ENCODE results near the gene SPECC1L. TPM values are rescaled to one million over a fixed set of nuclear protein-coding genes. Genes with fewer than 3 reads are reported as not detected.
"Not testable (repeated sequence)": the region's sequence is repeated elsewhere in the genome, so short reads cannot be mapped to it uniquely, and the experiment has no call there.

Gene SPECC1L
- total RNA-seq, 1 donor: 46.7 TPM

- peak; percentile 75 for DNase-seq (ENCODE audit: insufficient read length, low spot score, missing footprints)
- H3K4me3 ChIP-seq (ENCODE audit: insufficient read depth, low read length): no peak overlapping the region
- H3K4me1 ChIP-seq (ENCODE audit: insufficient read depth, low read length): peaks cover 10% of the 10 kb centered on the region
- no peaks in the 10 kb centered on the region for H3K27me3 ChIP-seq (ENCODE audit: insufficient read depth, low read length)
- peak overlapping the region; percentile 43 for H3K27ac ChIP-seq (ENCODE audit: low read depth, low read length)
- H3K4me2 ChIP-seq (ENCODE audit: insufficient read depth, low read length): no peak overlapping the region
- no peak for TF ChIP-seq CTCF (IDR thresholded peaks at IDR 0.05; ENCODE audit: extremely low read depth, low read depth, low read length)
- peaks cover 12% of the 10 kb centered on the region for H4K20me1 ChIP-seq (ENCODE audit: insufficient read depth, low read length)
- peaks cover 40% of the 10 kb centered on the region for H3K36me3 ChIP-seq (ENCODE audit: insufficient read depth, low read length)
- H3K79me2 ChIP-seq (ENCODE audit: insufficient read depth, low read length): peaks cover 85% of the 10 kb centered on the region
- no peaks in the 10 kb centered on the region for H3K9me3 ChIP-seq (ENCODE audit: low read depth, low read length)
- H2AFZ ChIP-seq (ENCODE audit: low read length): no peak overlapping the region
Measured at GRCh38 chr22:24305260-24305692, 34.6 kb downstream of the SPECC1L start.

GRCh38 chr22:24310969-24311368, 40.3 kb downstream of the SPECC1L start:
- no peak for TF ChIP-seq CTCF (IDR thresholded peaks at IDR 0.05; ENCODE audit: extremely low read depth, low read depth, low read length)
- H2AFZ ChIP-seq (ENCODE audit: low read length): no peak overlapping the region
- peaks cover 63% of the 10 kb centered on the region for H3K79me2 ChIP-seq (ENCODE audit: insufficient read depth, low read length)
- H3K4me1 ChIP-seq (ENCODE audit: insufficient read depth, low read length): no peaks in the 10 kb centered on the region
- no peak overlapping the region for H3K27ac ChIP-seq (ENCODE audit: low read depth, low read length)
- peaks cover 36% of the 10 kb centered on the region for H3K36me3 ChIP-seq (ENCODE audit: insufficient read depth, low read length)
- no peak overlapping the region for H3K4me3 ChIP-seq (ENCODE audit: insufficient read depth, low read length)
- H4K20me1 ChIP-seq (ENCODE audit: insufficient read depth, low read length): peaks cover 12% of the 10 kb centered on the region
- no peak for DNase-seq (ENCODE audit: insufficient read length, low spot score, missing footprints)
- H3K4me2 ChIP-seq (ENCODE audit: insufficient read depth, low read length): no peak overlapping the region
- H3K9me3 ChIP-seq (ENCODE audit: low read depth, low read length): no peaks in the 10 kb centered on the region
- H3K27me3 ChIP-seq (ENCODE audit: insufficient read depth, low read length): no peaks in the 10 kb centered on the region

GRCh38 chr22:24315367-24315966, 44.8 kb downstream of the SPECC1L start:
- H3K4me2 ChIP-seq (ENCODE audit: insufficient read depth, low read length): no peak overlapping the region
- H3K27me3 ChIP-seq (ENCODE audit: insufficient read depth, low read length): no peaks in the 10 kb centered on the region
- peaks cover 2% of the 10 kb centered on the region for H4K20me1 ChIP-seq (ENCODE audit: insufficient read depth, low read length)
- no peak overlapping the region for H3K4me3 ChIP-seq (ENCODE audit: insufficient read depth, low read length)
- H3K79me2 ChIP-seq (ENCODE audit: insufficient read depth, low read length): peaks cover 28% of the 10 kb centered on the region
- no peaks in the 10 kb centered on the region for H3K9me3 ChIP-seq (ENCODE audit: low read depth, low read length)
- no peak for DNase-seq (ENCODE audit: insufficient read length, low spot score, missing footprints)
- H3K4me1 ChIP-seq (ENCODE audit: insufficient read depth, low read length): peaks cover 13% of the 10 kb centered on the region
- no peak overlapping the region for H2AFZ ChIP-seq (ENCODE audit: low read length)
- TF ChIP-seq CTCF (IDR thresholded peaks at IDR 0.05; ENCODE audit: extremely low read depth, low read depth, low read length): no peak
- H3K27ac ChIP-seq (ENCODE audit: low read depth, low read length): no peak overlapping the region
- peaks cover 40% of the 10 kb centered on the region for H3K36me3 ChIP-seq (ENCODE audit: insufficient read depth, low read length)

GRCh38 chr22:24316264-24316663, 45.6 kb downstream of the SPECC1L start:
- H3K4me3 ChIP-seq (ENCODE audit: insufficient read depth, low read length); H2AFZ ChIP-seq (ENCODE audit: low read length); H3K9me3 ChIP-seq (ENCODE audit: low read depth, low read length); H3K27me3 ChIP-seq (ENCODE audit: insufficient read depth, low read length); H4K20me1 ChIP-seq (ENCODE audit: insufficient read depth, low read length); H3K4me2 ChIP-seq (ENCODE audit: insufficient read depth, low read length); DNase-seq (ENCODE audit: insufficient read length, low spot score, missing footprints); H3K27ac ChIP-seq (ENCODE audit: low read depth, low read length): not testable (repeated sequence)
- peaks cover 48% of the 10 kb centered on the region for H3K36me3 ChIP-seq (ENCODE audit: insufficient read depth, low read length)
- H3K4me1 ChIP-seq (ENCODE audit: insufficient read depth, low read length): peaks cover 13% of the 10 kb centered on the region
- peaks cover 28% of the 10 kb centered on the region for H3K79me2 ChIP-seq (ENCODE audit: insufficient read depth, low read length)

- not testable (repeated sequence) for H3K9me3 ChIP-seq (ENCODE audit: low read depth, low read length); H2AFZ ChIP-seq (ENCODE audit: low read length); DNase-seq (ENCODE audit: insufficient read length, low spot score, missing footprints); H4K20me1 ChIP-seq (ENCODE audit: insufficient read depth, low read length); H3K27ac ChIP-seq (ENCODE audit: low read depth, low read length); H3K27me3 ChIP-seq (ENCODE audit: insufficient read depth, low read length); H3K4me2 ChIP-seq (ENCODE audit: insufficient read depth, low read length); H3K4me3 ChIP-seq (ENCODE audit: insufficient read depth, low read length)
- H3K79me2 ChIP-seq (ENCODE audit: insufficient read depth, low read length): peaks cover 31% of the 10 kb centered on the region
- peaks cover 60% of the 10 kb centered on the region for H3K36me3 ChIP-seq (ENCODE audit: insufficient read depth, low read length)
- H3K4me1 ChIP-seq (ENCODE audit: insufficient read depth, low read length): peaks cover 13% of the 10 kb centered on the region
Measured at GRCh38 chr22:24317511-24317910, 46.9 kb downstream of the SPECC1L start.

Measured in osteoblast (primary cell).